Cardiac muscle cell (in vitro differentiated cells and primary cell): Measurements from ENCODE around the gene N4BP2. TPM values are rescaled to one million over a fixed set of nuclear protein-coding genes. Genes with fewer than 3 reads are reported as not detected.

ENCODE experiments used
- DNase-seq, 2 donors: peaks; one replicate each; pipeline versions ENCODE4 v3.0.0 to v3.0.0-alpha.2; 2010 to 2017; ENCODE audit warnings: low read depth in 1 of 2, low spot score in 1 of 2
- H3K27ac ChIP-seq: fragments of 200-600 bp; sonication (generic); 2 replicates; pipeline ENCODE4 v1.5.1; 2016
- H3K27me3 ChIP-seq: fragments of 200-600 bp; sonication (generic); 2 replicates; pipeline ENCODE4 v1.6.0; 2016; ENCODE audit warnings: control low read depth
- H3K36me3 ChIP-seq: fragments of 200-600 bp; sonication (generic); 2 replicates; pipeline ENCODE4 v1.5.1; 2016; ENCODE audit warnings: control low read depth
- H3K4me1 ChIP-seq: fragments of 200-600 bp; sonication (generic); 2 replicates; pipeline ENCODE4 v1.8.1; 2017; ENCODE audit warnings: low read depth, mild to moderate bottlenecking, mixed run types
- H3K4me3 ChIP-seq: fragments of 200-600 bp; sonication (generic); 2 replicates; pipeline ENCODE4 v1.5.1; 2016; ENCODE audit warnings: mild to moderate bottlenecking
- H3K9me3 ChIP-seq: fragments of 200-600 bp; sonication (generic); 2 replicates; pipeline ENCODE4 v1.5.1; 2017; ENCODE audit warnings: low read depth, mild to moderate bottlenecking, control low read depth
- CTCF ChIP-seq: IDR thresholded peaks from 2 replicates; pipeline ENCODE4 v1.5.1; 2012; ENCODE audit warnings: low read depth, mild to moderate bottlenecking, low read length
- polyA plus RNA-seq: library from polyadenylated mRNA; unstranded; fragments of >200 nt; fragmentation: Nextera tagmentation; extraction: Ambion mirVana; gene quantifications from 2 replicates; pipeline ENCODE4 v1.2.1, GENCODE V29; 2016
- total RNA-seq: library from RNA; depleted of rRNA; stranded (reverse); fragments of >200 nt; gene quantifications from 2 replicates; pipeline ENCODE4 v1.2.3, GENCODE V29; 2016

Gene N4BP2
- total and polyA plus RNA-seq, 2 experiments from 2014 or later = 22.1 to 27.9 TPM

GRCh38 chr4:40187386-40187906, 130.8 kb downstream of the N4BP2 start:
- no peak for TF ChIP-seq CTCF
- H3K27ac ChIP-seq = no peak overlapping the region

GRCh38 chr4:40190019-40190418, 133.4 kb downstream of the N4BP2 start:
- no peak for TF ChIP-seq CTCF

More at GRCh38 chr4:40187386-40187906, 130.8 kb downstream of the N4BP2 start:
- Histone ChIP-seq H3K36me3 (no peaks in the 10 kb centered on the region), H3K27me3 (no peaks in the 10 kb centered on the region), H3K9me3 (no peaks in the 10 kb centered on the region), H3K4me3 (no peak overlapping the region), H3K4me1 (no peaks in the 10 kb centered on the region)
- DNase-seq = no peak

GRCh38 chr4:40190465-40190864, 133.8 kb downstream of the N4BP2 start:
- Histone ChIP-seq H3K27ac (no peak overlapping the region), H3K36me3 (no peaks in the 10 kb centered on the region), H3K4me1 (no peaks in the 10 kb centered on the region), H3K4me3 (no peak overlapping the region), H3K9me3 (no peaks in the 10 kb centered on the region), H3K27me3 (no peaks in the 10 kb centered on the region)
- no peak for DNase-seq
- TF ChIP-seq CTCF = no peak

More at GRCh38 chr4:40190019-40190418, 133.4 kb downstream of the N4BP2 start:
- H3K4me3 ChIP-seq = no peak overlapping the region
- H3K36me3 ChIP-seq = no peaks in the 10 kb centered on the region
- H3K4me1 ChIP-seq = no peaks in the 10 kb centered on the region
- H3K9me3 ChIP-seq = no peaks in the 10 kb centered on the region
- no peak overlapping the region for H3K27ac ChIP-seq
- H3K27me3 ChIP-seq = no peaks in the 10 kb centered on the region
- DNase-seq = no peak

- Histone ChIP-seq H3K4me1 (no peaks in the 10 kb centered on the region), H3K36me3 (no peaks in the 10 kb centered on the region), H3K27me3 (no peaks in the 10 kb centered on the region), H3K27ac (no peak overlapping the region), H3K9me3 (no peaks in the 10 kb centered on the region), H3K4me3 (no peak overlapping the region)
- TF ChIP-seq CTCF = no peak
- DNase-seq = no peak
Measured at GRCh38 chr4:40190880-40191815, 134.5 kb downstream of the N4BP2 start.

GRCh38 chr4:40192114-40193015, 135.7 kb downstream of the N4BP2 start:
- Histone ChIP-seq H3K27ac (no peak overlapping the region), H3K27me3 (no peaks in the 10 kb centered on the region), H3K36me3 (no peaks in the 10 kb centered on the region), H3K9me3 (no peaks in the 10 kb centered on the region), H3K4me1 (no peaks in the 10 kb centered on the region), H3K4me3 (no peak overlapping the region)
- TF ChIP-seq CTCF = no peak
- DNase-seq = no peak
